Measurements from ENCODE around the gene C19orf47.

- no peak for TF ChIP-seq ZFP30 (CRISPR knock-in tag; IDR thresholded peaks at IDR 0.05)
- TF ChIP-seq CSDC2 (CRISPR knock-in tag; IDR thresholded peaks at IDR 0.05): no peak
- no peak for TF ChIP-seq PATZ1 (CRISPR knock-in tag; IDR thresholded peaks at IDR 0.05; ENCODE audit: borderline replicate concordance)
- TF ChIP-seq PPARA (CRISPR knock-in tag; IDR thresholded peaks at IDR 0.05; ENCODE audit: borderline replicate concordance): no peak
- no peak for TF ChIP-seq BACH2 (CRISPR knock-in tag; IDR thresholded peaks at IDR 0.05; ENCODE audit: borderline replicate concordance)
- TF ChIP-seq RARB (CRISPR knock-in tag; IDR thresholded peaks at IDR 0.05): no peak
These were observed 43.9 kb downstream of the C19orf47 start for GRCh38 chr19:40304306-40304705.
